ENCODE measurements around the gene THOP1. TPM values are rescaled to one million over a fixed set of nuclear protein-coding genes. Genes with fewer than 3 reads are reported as not detected.

THOP1 gene
- polyA plus RNA-seq, 3 donors = 13.4 to 17.6 (median 14.6) TPM

- H3K4me1 ChIP-seq (ENCODE audit: control insufficient read depth in 1 of 2, insufficient read depth in 2 of 2, low read length in 2 of 2) = peaks cover 23 to 26% of the 10 kb centered on the region in 2 donors
- intact Hi-C loops (cut with micrococcal nuclease) = no loop called here
- peak overlapping the region; percentile 1 to 49 for H3K27ac ChIP-seq (ENCODE audit: low read depth in 1 of 2, low read length in 2 of 2)
- no peak overlapping the region for H2AFZ ChIP-seq (ENCODE audit: insufficient read depth, low read depth, low read length, poor library complexity, severe bottlenecking)
- peaks cover 51% of the 10 kb centered on the region for H4K20me1 ChIP-seq (ENCODE audit: insufficient read depth, low read length)
- peak; percentile 23 to 42 (median 28) for DNase-seq
- peaks cover 0 to 2% (median 2%) of the 10 kb centered on the region in 3 donors for H3K27me3 Mint-ChIP-seq (ENCODE audit: low read depth in 3 of 3)
- 61% methylated on average over 35 of the region's 40 CpGs for WGBS (ENCODE audit: insufficient coverage)
- peak overlapping the region in 6 of 7 donors; percentile 25 to 56 (median 36) for H3K27ac Mint-ChIP-seq
- H3K36me3 ChIP-seq (replicated peaks in 1 of 2; ENCODE audit: control insufficient read depth in 1 of 2, insufficient read depth in 2 of 2, low read length in 2 of 2) = peaks cover 39 to 45% of the 10 kb centered on the region in 2 donors
- H3K9ac ChIP-seq (ENCODE audit: insufficient read depth, low read length, poor library complexity, severe bottlenecking) = peak overlapping the region; percentile 12
- H3K4me3 ChIP-seq (replicated peaks in 1 of 3; ENCODE audit: low read depth in 2 of 3, low read length in 3 of 3) = peak overlapping the region in 1 of 3 experiments; percentile 1
- H3K4me1 Mint-ChIP-seq = peaks cover 18% of the 10 kb centered on the region
- peaks cover 0 to 2% (median 0%) of the 10 kb centered on the region in 7 donors for H3K9me3 Mint-ChIP-seq
- TF ChIP-seq CTCF (IDR thresholded peaks at IDR 0.05) = no peak
- no peaks in the 10 kb centered on the region for H3K9me3 ChIP-seq (replicated peaks in 1 of 2; ENCODE audit: control insufficient read depth in 1 of 2, insufficient read depth in 1 of 2, low read length in 2 of 2)
- no peaks in the 10 kb centered on the region for H3K27me3 ChIP-seq (ENCODE audit: control insufficient read depth in 2 of 2, insufficient read depth in 2 of 2, low read length in 2 of 2)
- peaks cover 54% of the 10 kb centered on the region for H3K79me2 ChIP-seq (ENCODE audit: insufficient read depth, low read length)
- H3K4me3 Mint-ChIP-seq = peak overlapping the region in 1 of 2 donors; percentile 46
- peak overlapping the region; percentile 24 for H3K4me2 ChIP-seq (replicated peaks; ENCODE audit: extremely low read depth, low read length, poor library complexity, severe bottlenecking)
- H3K36me3 Mint-ChIP-seq = peaks cover 23 to 41% of the 10 kb centered on the region in 2 donors
Measured at GRCh38 chr19:2770055-2771013, 15.0 kb upstream of the THOP1 start.

GRCh38 chr19:2771786-2772674 is 13.3 kb upstream of the THOP1 start:
- H3K27ac Mint-ChIP-seq = peak overlapping the region in 5 of 7 donors; percentile 14 to 65 (median 58)
- H3K79me2 ChIP-seq (ENCODE audit: insufficient read depth, low read length) = peaks cover 71% of the 10 kb centered on the region
- intact Hi-C loops (cut with micrococcal nuclease) = no loop called here
- no peaks in the 10 kb centered on the region for H3K27me3 ChIP-seq (ENCODE audit: control insufficient read depth in 2 of 2, insufficient read depth in 2 of 2, low read length in 2 of 2)
- no peak for DNase-seq
- peak overlapping the region in 1 of 2 donors; percentile 1 for H3K27ac ChIP-seq (ENCODE audit: low read depth in 1 of 2, low read length in 2 of 2)
- no peak overlapping the region for H3K4me2 ChIP-seq (replicated peaks; ENCODE audit: extremely low read depth, low read length, poor library complexity, severe bottlenecking)
- no peak overlapping the region for H3K9ac ChIP-seq (ENCODE audit: insufficient read depth, low read length, poor library complexity, severe bottlenecking)
- 94% methylated on average over 27 of the region's 29 CpGs for WGBS (ENCODE audit: insufficient coverage)
- H3K9me3 ChIP-seq (replicated peaks in 1 of 2; ENCODE audit: control insufficient read depth in 1 of 2, insufficient read depth in 1 of 2, low read length in 2 of 2) = no peaks in the 10 kb centered on the region
- H4K20me1 ChIP-seq (ENCODE audit: insufficient read depth, low read length) = peaks cover 51% of the 10 kb centered on the region
- peaks cover 30% of the 10 kb centered on the region for H3K4me1 Mint-ChIP-seq
- H3K4me1 ChIP-seq (ENCODE audit: control insufficient read depth in 1 of 2, insufficient read depth in 2 of 2, low read length in 2 of 2) = peaks cover 34 to 38% of the 10 kb centered on the region in 2 donors
- no peak overlapping the region for H2AFZ ChIP-seq (ENCODE audit: insufficient read depth, low read depth, low read length, poor library complexity, severe bottlenecking)
- no peak for TF ChIP-seq CTCF (IDR thresholded peaks at IDR 0.05)
- no peak overlapping the region for H3K4me3 Mint-ChIP-seq
- peaks cover 14 to 33% of the 10 kb centered on the region in 2 donors for H3K36me3 Mint-ChIP-seq
- H3K9me3 Mint-ChIP-seq = peaks cover 0 to 2% (median 0%) of the 10 kb centered on the region in 7 donors
- H3K4me3 ChIP-seq (replicated peaks in 1 of 3; ENCODE audit: low read depth in 2 of 3, low read length in 3 of 3) = no peak overlapping the region
- H3K27me3 Mint-ChIP-seq (ENCODE audit: low read depth in 3 of 3) = peaks cover 0 to 2% (median 2%) of the 10 kb centered on the region in 3 donors
- H3K36me3 ChIP-seq (replicated peaks in 1 of 2; ENCODE audit: control insufficient read depth in 1 of 2, insufficient read depth in 2 of 2, low read length in 2 of 2) = peaks cover 22 to 31% of the 10 kb centered on the region in 2 donors
